Lung (tissue), 12 donors: ENCODE data around the gene TFAM. TPM values are rescaled to one million over a fixed set of nuclear protein-coding genes. Genes with fewer than 3 reads are reported as not detected.

Source experiments
- ATAC-seq: fragments of 200-7000 bp; cut with Tn5 transposase; one replicate; pipeline ENCODE4 v1.9.1; 2020; ENCODE audit warnings: moderate number of reproducible peaks; ENCODE audit not compliant: insufficient read depth, low FRiP score
- DNase-seq, 3 donors: peaks; one replicate each; pipeline ENCODE4 v3.0.0-alpha.2; 2013 to 2017
- H3K27ac ChIP-seq, 2 donors: one replicate each; pipeline ENCODE4 v1.5.1; 2013; ENCODE audit warnings: mild to moderate bottlenecking in 2 of 2, moderate library complexity in 2 of 2, control low read depth in 1 of 2, inconsistent platforms in 1 of 2, low read depth in 1 of 2, low read length in 1 of 2
- H3K27me3 ChIP-seq, 3 donors: one replicate each; pipeline ENCODE4 v1.5.1; 2013; ENCODE audit warnings: low read length in 2 of 3; ENCODE audit not compliant: control insufficient read depth in 3 of 3, insufficient read depth in 3 of 3
- H3K36me3 ChIP-seq, 4 donors: one replicate each; pipeline ENCODE4 v1.5.1; 2013; ENCODE audit warnings: low read length in 4 of 4, mild to moderate bottlenecking in 1 of 4, moderate library complexity in 1 of 4; ENCODE audit not compliant: control insufficient read depth in 4 of 4, insufficient read depth in 4 of 4
- H3K4me1 ChIP-seq, 5 donors: one replicate each; pipeline ENCODE4 v1.5.1; 2013; ENCODE audit warnings: low read length in 5 of 5, mild to moderate bottlenecking in 2 of 5, moderate library complexity in 1 of 5; ENCODE audit not compliant: control insufficient read depth in 5 of 5, insufficient read depth in 5 of 5
- H3K4me3 ChIP-seq: one replicate; pipeline ENCODE4 v1.5.1; 2013; ENCODE audit warnings: mild to moderate bottlenecking, control low read depth, moderate library complexity
- H3K9ac ChIP-seq, 2 donors: one replicate each; pipeline ENCODE4 v1.5.1; 2013; ENCODE audit warnings: low read length in 2 of 2, control low read depth in 1 of 2; ENCODE audit not compliant: insufficient read depth in 1 of 2
- H3K9me3 ChIP-seq, 4 donors: one replicate each; pipeline ENCODE4 v1.5.1; 2013; ENCODE audit warnings: low read length in 3 of 4, mild to moderate bottlenecking in 1 of 4, moderate library complexity in 1 of 4; ENCODE audit not compliant: control insufficient read depth in 4 of 4, insufficient read depth in 3 of 4
- WGBS, 2 donors: extraction: QIAGEN DNeasy Blood & Tissue Kit; methylation state at CpG; one replicate each; pipeline ENCODE4 v1.1.7; 2013; 5-methylcytosine and 5-hydroxymethylcytosine counted together
- polyA plus RNA-seq, 2 donors: library from polyadenylated mRNA; stranded (reverse); fragments of 200-250 nt; gene quantifications; one replicate each; pipeline ENCODE4 v1.2.1, GENCODE V29; 2013
- total RNA-seq, 2 donors: library from RNA; depleted of rRNA in 1 of 2; stranded (reverse); fragments of >200 nt in 1 of 2; gene quantifications; one replicate each; pipeline ENCODE4 v1.2.1, GENCODE V29; 2014 to 2021
- TF ChIP-seq, protein P1 (sequence below): IDR thresholded peaks from 2 replicates; pipeline ENCODE4 v1.5.1; 2012; ENCODE audit warnings: mild to moderate bottlenecking; ENCODE audit errors: control extremely low read depth, extremely low read depth
- donor health status: control.
- donor health status: control.
- donor health status: Bipolar disorder and iron deficiency.
- donor health status: healthy.
- donor health status: DM: yes; HTN: yes; CAD: no.

Gene TFAM
- total and polyA plus RNA-seq, 4 donors = 5.9 to 27.0 (median 20.9) TPM

DNA sequence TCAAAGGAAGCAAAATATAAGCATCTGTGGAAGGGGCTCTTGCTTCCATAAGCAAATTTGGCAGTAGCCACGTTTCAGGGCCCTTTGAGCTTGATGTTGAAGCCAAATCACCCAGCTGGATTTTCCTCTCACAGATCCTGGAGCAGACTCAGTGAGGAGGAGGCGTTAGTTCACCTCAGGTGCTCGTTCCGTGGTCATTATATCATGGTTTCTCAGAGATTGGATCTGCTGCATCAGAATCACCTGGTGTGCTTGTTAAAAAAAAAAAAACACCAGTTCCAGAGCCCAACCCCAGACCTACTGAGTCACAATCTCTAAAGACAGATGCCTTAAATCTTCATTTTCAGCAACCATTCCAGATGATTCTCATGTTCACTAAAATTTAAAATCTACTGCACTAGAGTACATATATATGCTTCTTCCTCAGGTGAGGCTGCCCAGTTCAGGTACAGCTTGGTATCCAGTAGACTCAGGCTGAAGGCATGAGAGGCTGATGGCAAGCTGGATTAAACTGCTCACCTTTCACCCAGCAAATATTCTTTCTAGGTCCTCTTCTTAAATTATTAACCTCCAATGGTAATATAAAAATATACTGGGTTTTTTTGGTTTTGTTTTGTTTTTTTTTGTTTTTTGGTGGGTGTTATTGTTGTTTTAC, 24.9 kb downstream of the TFAM start:
- DNase-seq = no peak
- Histone ChIP-seq H3K27me3 (no peaks in the 10 kb centered on the region), H3K36me3 (no peaks in the 10 kb centered on the region), H3K27ac (no peak overlapping the region), H3K9me3 (no peaks in the 10 kb centered on the region), H3K4me3 (no peak overlapping the region), H3K4me1 (peaks cover 0 to 2% (median 0%) of the 10 kb centered on the region in 5 donors), H3K9ac (no peak overlapping the region)
- TF ChIP-seq, protein P1, sequence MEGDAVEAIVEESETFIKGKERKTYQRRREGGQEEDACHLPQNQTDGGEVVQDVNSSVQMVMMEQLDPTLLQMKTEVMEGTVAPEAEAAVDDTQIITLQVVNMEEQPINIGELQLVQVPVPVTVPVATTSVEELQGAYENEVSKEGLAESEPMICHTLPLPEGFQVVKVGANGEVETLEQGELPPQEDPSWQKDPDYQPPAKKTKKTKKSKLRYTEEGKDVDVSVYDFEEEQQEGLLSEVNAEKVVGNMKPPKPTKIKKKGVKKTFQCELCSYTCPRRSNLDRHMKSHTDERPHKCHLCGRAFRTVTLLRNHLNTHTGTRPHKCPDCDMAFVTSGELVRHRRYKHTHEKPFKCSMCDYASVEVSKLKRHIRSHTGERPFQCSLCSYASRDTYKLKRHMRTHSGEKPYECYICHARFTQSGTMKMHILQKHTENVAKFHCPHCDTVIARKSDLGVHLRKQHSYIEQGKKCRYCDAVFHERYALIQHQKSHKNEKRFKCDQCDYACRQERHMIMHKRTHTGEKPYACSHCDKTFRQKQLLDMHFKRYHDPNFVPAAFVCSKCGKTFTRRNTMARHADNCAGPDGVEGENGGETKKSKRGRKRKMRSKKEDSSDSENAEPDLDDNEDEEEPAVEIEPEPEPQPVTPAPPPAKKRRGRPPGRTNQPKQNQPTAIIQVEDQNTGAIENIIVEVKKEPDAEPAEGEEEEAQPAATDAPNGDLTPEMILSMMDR = no peak
- WGBS, 2 donors = 54 to 81% methylated on average over 4 of the region's 4 CpGs
- ATAC-seq = no peak

DNA sequence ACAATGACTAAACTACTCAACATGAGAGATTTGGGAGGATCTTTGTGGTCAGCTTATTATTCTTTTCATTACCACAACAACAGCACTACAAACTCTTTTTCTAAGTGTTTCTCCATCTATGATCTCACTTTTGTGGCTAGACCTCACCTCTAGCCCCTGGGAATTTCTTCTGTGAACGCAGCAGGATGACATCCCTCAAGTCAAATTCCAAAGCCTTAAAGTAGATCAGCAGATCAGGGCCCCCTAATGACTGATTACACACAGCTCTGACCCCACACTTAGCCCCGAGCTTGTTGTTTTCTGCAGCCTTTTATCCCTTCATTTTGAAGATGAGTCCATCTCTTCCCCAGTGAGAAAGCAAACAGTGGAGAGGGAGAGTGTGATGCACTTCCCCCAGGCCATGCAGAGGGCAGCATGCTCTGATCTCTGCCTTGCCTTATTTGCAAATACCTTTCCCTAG, 27.3 kb downstream of the TFAM start:
- H3K4me3 ChIP-seq = no peak overlapping the region
- peaks cover 0 to 2% (median 0%) of the 10 kb centered on the region in 5 donors for H3K4me1 ChIP-seq
- 49 to 53% methylated on average over 2 of the region's 2 CpGs for WGBS, 2 donors
- ATAC-seq (no peak), DNase-seq (no peak)
- H3K27me3 ChIP-seq = no peaks in the 10 kb centered on the region
- no peak overlapping the region for H3K27ac ChIP-seq
- no peaks in the 10 kb centered on the region for H3K36me3 ChIP-seq
- no peak overlapping the region for H3K9ac ChIP-seq
- H3K9me3 ChIP-seq = no peaks in the 10 kb centered on the region
- TF ChIP-seq, protein P1 = no peak

DNA sequence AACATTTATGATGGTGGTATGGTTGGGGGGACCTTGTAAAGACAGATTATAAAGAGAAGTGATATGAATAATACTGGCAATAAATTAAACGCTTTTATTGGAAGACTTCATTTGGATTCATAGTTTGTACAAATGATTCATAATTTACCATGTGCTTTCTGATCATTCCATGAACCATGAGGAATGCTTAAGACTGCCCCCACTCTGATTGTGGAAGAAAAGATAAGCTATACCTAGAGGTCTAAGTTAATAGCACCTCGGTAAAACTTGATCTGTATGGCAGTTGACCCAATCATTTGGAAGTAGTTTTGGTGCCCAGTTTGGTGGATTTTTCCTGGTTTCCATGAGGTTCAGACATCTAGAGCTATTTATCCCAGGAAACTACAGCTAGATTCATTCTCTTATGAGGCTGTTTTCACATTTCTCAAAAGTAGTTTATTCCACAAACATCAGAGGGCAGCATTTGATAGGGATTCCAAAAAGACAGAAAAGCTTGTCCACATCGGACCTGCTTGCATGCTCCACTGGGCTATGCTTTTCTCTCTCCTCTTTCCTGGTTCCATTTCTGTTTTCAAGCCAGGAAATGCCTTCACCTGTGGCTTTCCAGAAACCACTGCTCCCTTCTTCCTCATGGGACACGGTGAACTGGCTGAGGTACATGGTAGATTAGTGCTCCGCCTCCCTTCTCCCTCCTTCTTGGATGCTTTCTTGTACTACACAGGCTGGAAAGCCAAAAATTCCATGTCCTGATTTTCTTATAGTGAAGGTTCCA, 29.2 kb downstream of the TFAM start:
- WGBS, 2 donors = 57 to 62% methylated on average over 5 of the region's 5 CpGs
- Histone ChIP-seq H3K4me3 (no peak overlapping the region), H3K9ac (no peak overlapping the region), H3K9me3 (no peaks in the 10 kb centered on the region), H3K27ac (no peak overlapping the region), H3K36me3 (no peaks in the 10 kb centered on the region), H3K4me1 (peaks cover 0 to 2% (median 0%) of the 10 kb centered on the region in 5 donors), H3K27me3 (no peaks in the 10 kb centered on the region)
- DNase-seq (peak; percentile 21 to 89 (median 87)), ATAC-seq (no peak)
- TF ChIP-seq, protein P1 = no peak
